ENCODE results near the gene NLRP14.
A peak's percentile ranks its signal among the peaks of the same experiment; 100 is the strongest.

NLRP14 gene

GRCh38 chr11:7062534-7062933 is 42.3 kb downstream of the NLRP14 start:
- H3K27ac ChIP-seq (ENCODE audit: low read length), result no peak overlapping the region
- DNase-seq (no peak), ATAC-seq (ENCODE audit: insufficient read depth, low read depth) (no peak)
- no peaks in the 10 kb centered on the region for H3K4me1 ChIP-seq (ENCODE audit: insufficient read depth, low read length)
- no peak overlapping the region for H3K9ac ChIP-seq (ENCODE audit: low read depth, low read length)
- no peaks in the 10 kb centered on the region for H3K36me3 ChIP-seq (ENCODE audit: insufficient read depth, low read length)
- no peaks in the 10 kb centered on the region for H4K20me1 ChIP-seq (ENCODE audit: insufficient read depth, low read length)
- TF ChIP-seq EZH2 (IDR thresholded peaks at IDR 0.05; ENCODE audit: borderline replicate concordance, low read depth, low read length, severe bottlenecking), result no peak
- TF ChIP-seq, protein P1, sequence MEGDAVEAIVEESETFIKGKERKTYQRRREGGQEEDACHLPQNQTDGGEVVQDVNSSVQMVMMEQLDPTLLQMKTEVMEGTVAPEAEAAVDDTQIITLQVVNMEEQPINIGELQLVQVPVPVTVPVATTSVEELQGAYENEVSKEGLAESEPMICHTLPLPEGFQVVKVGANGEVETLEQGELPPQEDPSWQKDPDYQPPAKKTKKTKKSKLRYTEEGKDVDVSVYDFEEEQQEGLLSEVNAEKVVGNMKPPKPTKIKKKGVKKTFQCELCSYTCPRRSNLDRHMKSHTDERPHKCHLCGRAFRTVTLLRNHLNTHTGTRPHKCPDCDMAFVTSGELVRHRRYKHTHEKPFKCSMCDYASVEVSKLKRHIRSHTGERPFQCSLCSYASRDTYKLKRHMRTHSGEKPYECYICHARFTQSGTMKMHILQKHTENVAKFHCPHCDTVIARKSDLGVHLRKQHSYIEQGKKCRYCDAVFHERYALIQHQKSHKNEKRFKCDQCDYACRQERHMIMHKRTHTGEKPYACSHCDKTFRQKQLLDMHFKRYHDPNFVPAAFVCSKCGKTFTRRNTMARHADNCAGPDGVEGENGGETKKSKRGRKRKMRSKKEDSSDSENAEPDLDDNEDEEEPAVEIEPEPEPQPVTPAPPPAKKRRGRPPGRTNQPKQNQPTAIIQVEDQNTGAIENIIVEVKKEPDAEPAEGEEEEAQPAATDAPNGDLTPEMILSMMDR (IDR thresholded peaks at IDR 0.05; ENCODE audit: borderline replicate concordance, extremely low read depth, low read length, poor library complexity, severe bottlenecking), result no peak
- H3K79me2 ChIP-seq (ENCODE audit: insufficient read depth, low read length), result no peaks in the 10 kb centered on the region
- no peak overlapping the region for H2AFZ ChIP-seq (ENCODE audit: low read depth, low read length)
- H3K4me2 ChIP-seq (ENCODE audit: insufficient read depth, low read length), result no peak overlapping the region
- no peak overlapping the region for H3K4me3 ChIP-seq (ENCODE audit: low read depth in 1 of 2, low read length in 2 of 2)
- H3K9me3 ChIP-seq (ENCODE audit: insufficient read depth, low read length, severe bottlenecking), result no peaks in the 10 kb centered on the region
- H3K27me3 ChIP-seq (ENCODE audit: insufficient read depth, low read length, poor library complexity), result no peaks in the 10 kb centered on the region

GRCh38 chr11:7072401-7073028 is 52.2 kb downstream of the NLRP14 start:
- no peak; the same call in 2 of the 3 replicates for ATAC-seq (ENCODE audit: insufficient read depth, low read depth)
- Histone ChIP-seq H3K4me1 (ENCODE audit: insufficient read depth, low read length) (no peaks in the 10 kb centered on the region), H3K36me3 (ENCODE audit: insufficient read depth, low read length) (no peaks in the 10 kb centered on the region), H3K9ac (ENCODE audit: low read depth, low read length) (no peak overlapping the region), H3K4me3 (ENCODE audit: low read depth in 1 of 2, low read length in 2 of 2) (no peak overlapping the region), H4K20me1 (ENCODE audit: insufficient read depth, low read length) (no peaks in the 10 kb centered on the region), H3K27me3 (ENCODE audit: insufficient read depth, low read length, poor library complexity) (no peaks in the 10 kb centered on the region), H3K79me2 (ENCODE audit: insufficient read depth, low read length) (no peaks in the 10 kb centered on the region), H3K4me2 (ENCODE audit: insufficient read depth, low read length) (no peak overlapping the region), H2AFZ (ENCODE audit: low read depth, low read length) (no peak overlapping the region), H3K27ac (ENCODE audit: low read length) (no peak overlapping the region), H3K9me3 (ENCODE audit: insufficient read depth, low read length, severe bottlenecking) (no peaks in the 10 kb centered on the region)
- TF ChIP-seq EZH2 (IDR thresholded peaks at IDR 0.05; ENCODE audit: borderline replicate concordance, low read depth, low read length, severe bottlenecking), result no peak
- TF ChIP-seq, protein P1 (IDR thresholded peaks at IDR 0.05; ENCODE audit: borderline replicate concordance, extremely low read depth, low read length, poor library complexity, severe bottlenecking), result no peak
- DNase-seq, result no peak

- Histone ChIP-seq H3K9ac (ENCODE audit: low read depth, low read length) (no peak overlapping the region), H3K9me3 (ENCODE audit: insufficient read depth, low read length, severe bottlenecking) (peaks cover 7% of the 10 kb centered on the region), H2AFZ (ENCODE audit: low read depth, low read length) (no peak overlapping the region), H3K4me3 (ENCODE audit: low read depth in 1 of 2, low read length in 2 of 2) (no peak overlapping the region), H3K27ac (ENCODE audit: low read length) (no peak overlapping the region), H4K20me1 (ENCODE audit: insufficient read depth, low read length) (no peaks in the 10 kb centered on the region), H3K27me3 (ENCODE audit: insufficient read depth, low read length, poor library complexity) (no peaks in the 10 kb centered on the region), H3K4me2 (ENCODE audit: insufficient read depth, low read length) (no peak overlapping the region), H3K79me2 (ENCODE audit: insufficient read depth, low read length) (no peaks in the 10 kb centered on the region), H3K36me3 (ENCODE audit: insufficient read depth, low read length) (no peaks in the 10 kb centered on the region), H3K4me1 (ENCODE audit: insufficient read depth, low read length) (no peaks in the 10 kb centered on the region)
- TF ChIP-seq EZH2 (IDR thresholded peaks at IDR 0.05; ENCODE audit: borderline replicate concordance, low read depth, low read length, severe bottlenecking), result no peak
- TF ChIP-seq, protein P1 (IDR thresholded peaks at IDR 0.05; ENCODE audit: borderline replicate concordance, extremely low read depth, low read length, poor library complexity, severe bottlenecking), result no peak
- DNase-seq, result peak; percentile 32
- ATAC-seq (ENCODE audit: insufficient read depth, low read depth), result no peak
Observed at GRCh38 chr11:7077101-7077500, 56.8 kb downstream of the NLRP14 start.

Measured in DND-41 (cell line).